HG03095 (cell line): ENCODE measurements around the gene BRSK2.
"Not testable (repeated sequence)": the region's sequence is repeated elsewhere in the genome, so short reads cannot be mapped to it uniquely, and the experiment has no call there.

Experiments used
- ATAC-seq: cut with Tn5 transposase; IDR thresholded peaks from one replicate; pipeline ENCODE4 v1.9.1; 2021; ENCODE audit warnings: moderate library complexity; ENCODE audit not compliant: unreplicated experiment

The BRSK2 gene

DNA sequence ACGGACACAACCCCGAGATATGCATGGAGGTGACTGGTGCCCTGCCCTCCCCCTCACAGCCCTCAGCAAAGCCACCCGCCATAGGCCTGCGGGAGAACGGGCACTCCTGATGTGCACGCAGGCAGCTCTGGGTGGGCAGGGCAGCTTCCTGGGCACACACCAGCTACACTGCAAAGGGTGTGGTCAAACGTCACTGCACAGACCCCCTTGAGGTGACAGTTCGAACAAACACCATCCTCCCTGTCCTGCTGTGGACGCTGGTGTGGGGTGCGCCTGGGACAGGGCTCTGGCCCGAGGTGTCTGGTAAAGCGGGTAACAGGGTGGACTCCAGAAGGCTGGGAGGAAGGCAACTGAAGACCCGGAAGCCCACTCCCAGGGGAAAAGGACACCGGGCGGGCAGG is 118.8 kb downstream of the BRSK2 start:
- ATAC-seq = no peak

DNA sequence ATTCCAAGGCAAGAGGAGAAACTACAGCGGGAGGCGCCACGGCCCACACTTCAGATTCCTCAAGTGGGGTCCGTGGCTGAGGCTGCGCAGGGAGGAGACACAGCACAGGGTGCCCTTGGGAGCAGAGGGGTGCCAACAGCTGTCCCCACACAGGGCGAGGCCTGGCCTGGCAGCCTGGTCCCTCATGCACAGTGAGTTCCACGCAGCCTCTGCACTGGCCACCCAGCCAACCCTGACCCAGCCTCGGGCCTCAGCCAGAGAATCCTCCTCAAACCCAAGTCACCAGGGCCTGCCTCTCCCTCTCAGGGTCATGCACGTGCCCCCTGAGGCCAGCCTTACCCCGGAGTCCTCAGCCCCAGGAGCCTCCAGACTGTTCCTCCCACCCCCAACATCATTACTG is 119.3 kb downstream of the BRSK2 start:
- ATAC-seq = no peak

DNA sequence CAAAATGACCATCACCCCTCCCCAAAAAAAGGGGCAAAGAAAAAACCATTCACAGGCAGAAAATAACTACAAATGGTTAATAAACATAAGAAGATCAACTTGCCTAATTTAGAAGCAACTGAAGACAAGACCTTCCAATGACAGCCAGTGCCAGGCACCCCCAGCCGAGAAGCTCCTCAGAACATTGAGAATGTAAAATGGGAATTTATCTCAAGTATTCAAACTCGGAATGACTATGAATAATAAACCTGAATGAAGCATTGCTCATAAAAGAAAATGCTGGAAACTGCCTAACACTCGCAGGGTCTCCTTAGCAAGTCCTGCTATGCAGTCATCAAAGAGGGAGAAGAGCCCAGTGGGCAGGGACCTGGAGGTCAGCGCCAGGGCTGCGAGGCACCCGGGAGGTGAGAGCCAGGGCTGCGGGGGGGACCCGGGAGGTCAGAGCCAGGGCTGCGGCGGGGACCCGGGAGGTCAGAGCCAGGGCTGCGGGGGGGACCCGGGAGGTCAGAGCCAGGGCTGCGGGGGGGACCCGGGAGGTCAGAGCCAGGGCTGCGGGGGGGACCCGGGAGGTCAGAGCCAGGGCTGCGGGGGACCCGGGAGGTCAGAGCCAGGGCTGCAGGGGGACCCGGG is 120.0 kb downstream of the BRSK2 start:
- ATAC-seq = no peak

DNA sequence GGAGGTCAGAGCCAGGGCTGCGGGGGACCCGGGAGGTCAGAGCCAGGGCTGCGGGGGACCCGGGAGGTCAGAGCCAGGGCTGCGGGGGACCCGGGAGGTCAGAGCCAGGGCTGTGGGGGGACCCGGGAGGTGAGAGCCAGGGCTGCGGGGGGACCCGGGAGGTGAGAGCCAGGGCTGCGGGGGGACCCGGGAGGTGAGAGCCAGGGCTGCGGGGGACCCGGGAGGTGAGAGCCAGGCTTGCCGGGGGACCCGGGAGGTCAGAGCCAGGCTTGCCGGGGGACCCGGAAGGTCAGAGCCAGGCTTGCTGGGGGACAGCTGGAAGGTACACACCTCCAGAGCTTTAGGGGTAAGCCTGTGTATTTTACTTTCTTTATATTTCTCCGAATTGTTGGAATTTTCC is 120.6 kb downstream of the BRSK2 start:
- not testable (repeated sequence) for ATAC-seq

DNA sequence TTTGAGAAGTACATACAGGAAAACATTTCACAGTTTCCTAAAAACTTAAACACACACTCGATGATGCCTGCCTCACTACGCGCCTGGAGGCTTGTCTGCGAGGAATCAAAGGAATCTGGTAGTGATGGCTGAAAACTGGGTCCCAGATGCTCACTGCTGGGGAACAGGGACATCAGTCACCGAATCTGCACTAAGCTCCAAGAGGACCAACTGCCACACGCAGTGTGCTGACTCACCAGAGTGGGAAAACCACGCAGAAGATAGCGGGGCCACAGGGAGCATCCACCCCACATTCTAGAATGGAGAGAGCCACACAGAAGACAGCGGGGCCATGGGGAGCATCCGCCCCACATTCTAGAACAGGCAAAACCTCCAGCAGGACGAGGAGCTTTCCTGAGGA is 121.2 kb downstream of the BRSK2 start:
- ATAC-seq = no peak

DNA sequence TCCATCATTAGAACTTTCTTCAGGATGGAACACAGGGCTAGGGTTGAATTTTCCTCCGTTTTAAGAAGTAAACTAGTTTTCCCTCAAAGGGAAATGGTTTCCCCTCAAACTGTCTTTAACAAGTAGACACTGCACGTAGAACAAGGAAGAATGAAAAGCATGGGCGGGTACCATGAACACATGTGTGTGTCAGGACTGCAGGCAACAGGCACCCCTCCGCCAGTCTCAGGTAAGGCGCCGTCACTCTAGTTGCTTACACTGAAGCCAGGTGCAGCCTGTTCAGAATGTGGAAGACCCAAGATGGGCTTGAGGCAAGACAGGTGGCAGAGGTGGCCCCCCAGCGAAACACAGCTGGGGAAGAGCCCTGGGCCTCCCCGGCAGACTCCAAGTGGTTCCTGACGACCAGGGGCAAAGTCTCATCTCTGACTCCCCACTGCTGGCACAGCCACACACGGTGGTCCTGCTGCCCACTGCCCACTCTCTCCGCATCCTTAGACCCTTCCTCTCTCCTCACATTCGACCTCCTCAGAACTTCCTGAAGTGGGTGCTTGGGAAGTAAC is 122.3 kb downstream of the BRSK2 start:
- ATAC-seq = no peak
